B cell (primary cell): ENCODE measurements around the gene COL28A1. TPM values are rescaled to one million over a fixed set of nuclear protein-coding genes. Genes with fewer than 3 reads are reported as not detected.

Experiments
- ATAC-seq: fragments of 200-7000 bp; cut with Tn5 transposase; one replicate; pipeline ENCODE4 v1.10.0; 2021; ENCODE audit warnings: low read depth, mild to moderate bottlenecking, moderate number of reproducible peaks, moderate library complexity
- CTCF ChIA-PET: fragments of 350-600 bp; sonication (Branson Sonifier 250); formaldehyde crosslinking; loops from one replicate; lab custom pipeline; 2021; ENCODE audit warnings: antibody characterized with exemption, inconsistent platforms; lab: Charles Lee
- POLR2A ChIA-PET: fragments of 350-600 bp; sonication (Branson Sonifier 250); formaldehyde crosslinking; loops from one replicate; lab custom pipeline; 2021; ENCODE audit warnings: antibody characterized with exemption; lab: Charles Lee
- DNase-seq: peaks from one replicate; pipeline ENCODE4 v3.0.0; 2013
- H2AFZ ChIP-seq: 2 replicates; pipeline ENCODE4 v1.6.1; 2012; ENCODE audit warnings: mild to moderate bottlenecking, low read depth, low read length; ENCODE audit not compliant: insufficient read depth, poor library complexity, severe bottlenecking
- H3K27ac ChIP-seq, 2 donors: 1 replicate in 1 of 2; 2 replicates in 1 of 2; pipeline ENCODE4 v1.5.1; 2012 to 2013; ENCODE audit warnings: low read length in 2 of 2, mild to moderate bottlenecking in 2 of 2, moderate library complexity in 1 of 2
- H3K27me3 ChIP-seq, 4 experiments: fragments of 200-600 bp in 1 of 4; sonication (generic) in 1 of 4; replicated peaks in 1 of 4; 1 replicate in 2 of 4; 2 replicates in 2 of 4; pipeline versions ENCODE4 v1.6.1 to v1.7.0; 2013 to 2016; ENCODE audit warnings: low read length in 3 of 4, mild to moderate bottlenecking in 2 of 4, mixed read lengths in 1 of 4, moderate library complexity in 1 of 4; ENCODE audit not compliant: insufficient read depth in 4 of 4, control insufficient read depth in 3 of 4; ENCODE audit errors: control extremely low read depth in 1 of 4
- H3K36me3 ChIP-seq, 2 experiments: replicated peaks in 1 of 2; 1 replicate in 1 of 2; 2 replicates in 1 of 2; pipeline versions ENCODE4 v1.6.1 to v1.7.1; 2013; ENCODE audit warnings: low read length in 1 of 2; ENCODE audit not compliant: insufficient read depth in 2 of 2, control insufficient read depth in 1 of 2; ENCODE audit errors: control extremely low read depth in 1 of 2, extremely low read depth in 1 of 2
- H3K4me1 ChIP-seq, 2 donors: fragments of 200-600 bp in 1 of 2; sonication (generic) in 1 of 2; 1 replicate in 1 of 2; 2 replicates in 1 of 2; pipeline versions ENCODE4 v1.5.1 to v1.6.1; 2013 to 2017; ENCODE audit warnings: low read length in 2 of 2; ENCODE audit not compliant: control insufficient read depth in 2 of 2, insufficient read depth in 2 of 2
- H3K4me2 ChIP-seq: replicated peaks from 2 replicates; pipeline ENCODE3; 2012; ENCODE audit warnings: mild to moderate bottlenecking, low read depth, low read length; ENCODE audit not compliant: poor library complexity, severe bottlenecking
- H3K4me3 ChIP-seq, 5 experiments: fragments of 200-600 bp in 1 of 5; sonication (generic) in 1 of 5; 1 replicate in 3 of 5; 2 replicates in 2 of 5; pipeline versions ENCODE4 v1.5.1 to v1.7.0; 2011 to 2016; ENCODE audit warnings: low read length in 4 of 5, mild to moderate bottlenecking in 4 of 5, low read depth in 2 of 5, control low read depth in 1 of 5, moderate library complexity in 1 of 5; ENCODE audit not compliant: insufficient read depth in 1 of 5; ENCODE audit errors: control extremely low read depth in 1 of 5, extremely low read depth in 1 of 5
- H3K79me2 ChIP-seq: fragments of 200-600 bp; sonication (generic); one replicate; pipeline ENCODE4 v1.6.0; 2016; ENCODE audit warnings: low read length; ENCODE audit not compliant: control insufficient read depth, insufficient read depth
- H3K9ac ChIP-seq: fragments of 200-600 bp; sonication (generic); 2 replicates; pipeline ENCODE4 v1.6.1; 2017; ENCODE audit warnings: mild to moderate bottlenecking, low read length, moderate library complexity
- H3K9me3 ChIP-seq, 3 donors: one replicate each; pipeline versions ENCODE4 v1.6.1 to v1.7.1; 2013; ENCODE audit warnings: low read length in 2 of 3; ENCODE audit not compliant: control insufficient read depth in 2 of 3, insufficient read depth in 1 of 3; ENCODE audit errors: control extremely low read depth in 1 of 3
- H4K20me1 ChIP-seq: 2 replicates; pipeline ENCODE4 v1.6.0; 2012; ENCODE audit warnings: mild to moderate bottlenecking, low read length; ENCODE audit not compliant: insufficient read depth, control insufficient read depth, poor library complexity, severe bottlenecking
- H3K27ac Mint-ChIP-seq: one replicate; pipeline ENCODE4 v1.8.0; 2021; ENCODE audit warnings: mixed read lengths
- H3K27me3 Mint-ChIP-seq: one replicate; pipeline ENCODE4 v1.8.0; 2021; ENCODE audit warnings: mixed read lengths
- H3K4me1 Mint-ChIP-seq: one replicate; pipeline ENCODE4 v1.8.0; 2021; ENCODE audit warnings: mixed read lengths
- H3K4me3 Mint-ChIP-seq: one replicate; pipeline ENCODE4 v1.8.0; 2021; ENCODE audit warnings: mixed read lengths
- H3K9me3 Mint-ChIP-seq: one replicate; pipeline ENCODE4 v1.8.0; 2022; ENCODE audit warnings: mixed read lengths; ENCODE audit not compliant: insufficient read depth
- EZH2 ChIP-seq: IDR thresholded peaks from 2 replicates; pipeline ENCODE4 v1.6.1; 2012; ENCODE audit warnings: borderline replicate concordance, low read depth, mild to moderate bottlenecking, moderate library complexity, low read length; ENCODE audit not compliant: insufficient read depth, poor library complexity, severe bottlenecking
- WGBS: methylation state at CpG from one replicate; pipeline ENCODE4 v1.1.5; 2013; ENCODE audit warnings: missing lambda C conversion rate; ENCODE audit not compliant: insufficient coverage; 5-methylcytosine and 5-hydroxymethylcytosine counted together
- intact Hi-C: fragments of 100-400 bp; cut with micrococcal nuclease; formaldehyde crosslinking; loops from one replicate; pipeline ENCODE4 v1.10.0; 2022
- polyA plus RNA-seq: library from polyadenylated mRNA; depleted of rRNA; stranded (reverse); fragments of >200 nt; gene quantifications from 2 replicates; pipeline ENCODE4 v1.2.3, GENCODE V29; 2012
- total RNA-seq, 2 donors: library from RNA; stranded (reverse); fragments of 120-200 nt in 1 of 2; gene quantifications; 1 replicate in 1 of 2; 2 replicates in 1 of 2; pipeline versions ENCODE4 v1.2.3 to v1.2.4, GENCODE V29; 2013 to 2022
- TF ChIP-seq, protein P1 (sequence below): fragments of 200-600 bp; IDR thresholded peaks from one replicate; pipeline ENCODE4 v1.8.0; 2022; ENCODE audit warnings: antibody characterized with exemption, mild to moderate bottlenecking

The COL28A1 gene
- total and polyA plus RNA-seq, 2 donors (not counting 1 experiment from before 2014, with no cell fraction given) = 0.18 to 0.67 TPM

DNA sequence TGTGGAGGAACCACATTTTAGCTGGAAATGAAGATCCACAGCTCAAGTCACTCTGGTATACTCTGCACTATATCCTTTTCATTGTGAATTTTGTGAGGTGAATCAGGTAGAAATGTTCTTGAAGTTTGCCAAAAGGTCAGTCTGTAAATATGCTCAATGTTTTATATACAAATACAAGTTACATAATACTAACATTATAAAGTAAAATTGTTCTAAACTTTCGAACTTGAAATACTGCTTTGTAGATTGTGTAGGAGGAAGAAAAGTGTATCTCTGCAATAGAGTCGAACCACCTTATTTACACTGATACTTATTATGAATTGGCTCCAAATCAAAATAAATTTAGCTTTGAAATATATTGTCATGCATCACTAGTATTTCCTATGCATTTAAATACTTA is 38.0 kb upstream of the COL28A1 start:
- Histone ChIP-seq H3K9ac (no peak overlapping the region), H3K27me3 (no peaks in the 10 kb centered on the region), H3K9me3 (no peaks in the 10 kb centered on the region), H3K4me2 (no peak overlapping the region), H3K36me3 (peaks cover 14 to 22% of the 10 kb centered on the region in 2 experiments), H3K27ac (peak overlapping the region in 1 of 2 donors; percentile 24), H2AFZ (no peak overlapping the region), H3K79me2 (peaks cover 95% of the 10 kb centered on the region), H3K4me1 (peaks cover 42 to 44% of the 10 kb centered on the region in 2 donors), H3K4me3 (no peak overlapping the region), H4K20me1 (peaks cover 12% of the 10 kb centered on the region)
- POLR2A ChIA-PET = no interaction called here
- Mint-ChIP-seq H3K27me3 (no peaks in the 10 kb centered on the region), H3K27ac (no peak overlapping the region), H3K4me3 (no peak overlapping the region), H3K9me3 (no peaks in the 10 kb centered on the region), H3K4me1 (peaks cover 38% of the 10 kb centered on the region)
- TF ChIP-seq, protein P1, sequence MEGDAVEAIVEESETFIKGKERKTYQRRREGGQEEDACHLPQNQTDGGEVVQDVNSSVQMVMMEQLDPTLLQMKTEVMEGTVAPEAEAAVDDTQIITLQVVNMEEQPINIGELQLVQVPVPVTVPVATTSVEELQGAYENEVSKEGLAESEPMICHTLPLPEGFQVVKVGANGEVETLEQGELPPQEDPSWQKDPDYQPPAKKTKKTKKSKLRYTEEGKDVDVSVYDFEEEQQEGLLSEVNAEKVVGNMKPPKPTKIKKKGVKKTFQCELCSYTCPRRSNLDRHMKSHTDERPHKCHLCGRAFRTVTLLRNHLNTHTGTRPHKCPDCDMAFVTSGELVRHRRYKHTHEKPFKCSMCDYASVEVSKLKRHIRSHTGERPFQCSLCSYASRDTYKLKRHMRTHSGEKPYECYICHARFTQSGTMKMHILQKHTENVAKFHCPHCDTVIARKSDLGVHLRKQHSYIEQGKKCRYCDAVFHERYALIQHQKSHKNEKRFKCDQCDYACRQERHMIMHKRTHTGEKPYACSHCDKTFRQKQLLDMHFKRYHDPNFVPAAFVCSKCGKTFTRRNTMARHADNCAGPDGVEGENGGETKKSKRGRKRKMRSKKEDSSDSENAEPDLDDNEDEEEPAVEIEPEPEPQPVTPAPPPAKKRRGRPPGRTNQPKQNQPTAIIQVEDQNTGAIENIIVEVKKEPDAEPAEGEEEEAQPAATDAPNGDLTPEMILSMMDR = no peak
- no peak for TF ChIP-seq EZH2
- no peak for DNase-seq
- ATAC-seq = no peak
- intact Hi-C loops = no loop called here
- CTCF ChIA-PET = no interaction called here
- no CpG with 5 or more reads among the region's 2 CpGs for WGBS

DNA sequence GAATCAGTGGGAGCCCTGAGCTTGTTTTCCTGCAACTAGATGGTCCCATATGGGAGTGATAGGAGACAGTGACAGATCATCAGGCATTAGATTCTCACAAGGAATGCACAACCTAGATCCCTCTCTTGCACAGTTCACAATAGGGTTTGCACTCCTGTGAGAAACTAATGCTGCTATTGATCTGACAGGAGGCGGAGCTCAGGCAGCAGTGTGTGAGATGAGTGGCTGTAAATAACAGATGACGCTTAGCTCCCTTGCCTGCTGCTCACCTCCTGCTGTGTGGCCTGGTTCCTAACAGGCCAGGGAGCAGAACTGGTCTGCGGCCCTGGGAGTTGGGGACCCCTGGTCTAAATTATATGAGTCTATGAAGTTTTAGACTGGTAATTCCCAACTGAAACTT is 34.9 kb upstream of the COL28A1 start:
- H3K27me3 ChIP-seq = no peaks in the 10 kb centered on the region
- 92% methylated on average over 2 of the region's 3 CpGs for WGBS
- POLR2A ChIA-PET = interaction anchor here (0.6 kb wide), 1 partner anchor 609 kb away, joined by 3 read pairs; no protein-coding TSS in a partner anchor
- no peaks in the 10 kb centered on the region for H3K27me3 Mint-ChIP-seq
- H3K4me1 ChIP-seq = peaks cover 44 to 47% of the 10 kb centered on the region in 2 donors
- H3K9me3 Mint-ChIP-seq = no peaks in the 10 kb centered on the region
- H3K4me1 Mint-ChIP-seq = peaks cover 51% of the 10 kb centered on the region
- H4K20me1 ChIP-seq = no peaks in the 10 kb centered on the region
- H3K27ac Mint-ChIP-seq = peak overlapping the region; percentile 89
- TF ChIP-seq EZH2 = no peak
- TF ChIP-seq, protein P1 = no peak
- CTCF ChIA-PET = no interaction called here
- no peak overlapping the region for H3K4me3 ChIP-seq
- peak overlapping the region; percentile 20 for H3K4me3 Mint-ChIP-seq
- intact Hi-C loops = no loop called here
- peak overlapping the region; percentile 93 to 99 for H3K27ac ChIP-seq
- no peaks in the 10 kb centered on the region for H3K9me3 ChIP-seq
- H3K4me2 ChIP-seq = peak overlapping the region; percentile 7
- ATAC-seq (no peak), DNase-seq (no peak)
- H3K9ac ChIP-seq = no peak overlapping the region
- peaks cover 92% of the 10 kb centered on the region for H3K79me2 ChIP-seq
- H2AFZ ChIP-seq = no peak overlapping the region
- peaks cover 9 to 22% of the 10 kb centered on the region in 2 experiments for H3K36me3 ChIP-seq
